ENCODE data around the gene CELSR1.

CELSR1 gene

GRCh38 chr22:46362203-46362933 lies 175.1 kb downstream of the CELSR1 start:
- H3K36me3 ChIP-seq, result peaks cover 13% of the 10 kb centered on the region
- peaks cover 13% of the 10 kb centered on the region for H3K27me3 ChIP-seq
- no peak for TF ChIP-seq CTCF (IDR thresholded peaks at IDR 0.05)
- no peak overlapping the region for H3K4me3 ChIP-seq (ENCODE audit: low read depth in 1 of 2, low read length in 1 of 2)
- H3K4me1 ChIP-seq (ENCODE audit: control insufficient read depth in 1 of 2, insufficient read depth in 1 of 2, low read depth in 1 of 2, low read length in 1 of 2), result no peaks in the 10 kb centered on the region
- no peaks in the 10 kb centered on the region for H3K9me3 ChIP-seq
- no peak overlapping the region for H3K27ac ChIP-seq

- H3K36me3 ChIP-seq, result peaks cover 19% of the 10 kb centered on the region
Measured at GRCh38 chr22:46361826-46362202, 175.6 kb downstream of the CELSR1 start.

GRCh38 chr22:46360891-46361290 lies 176.5 kb downstream of the CELSR1 start:
- no peak for TF ChIP-seq CTCF (IDR thresholded peaks at IDR 0.05)
- H3K36me3 ChIP-seq, result peaks cover 28% of the 10 kb centered on the region

More at GRCh38 chr22:46361826-46362202, 175.6 kb downstream of the CELSR1 start:
- no peak overlapping the region for H3K27ac ChIP-seq
- H3K4me1 ChIP-seq (ENCODE audit: control insufficient read depth in 1 of 2, insufficient read depth in 1 of 2, low read depth in 1 of 2, low read length in 1 of 2), result no peaks in the 10 kb centered on the region
- TF ChIP-seq CTCF (IDR thresholded peaks at IDR 0.05), result no peak
- no peaks in the 10 kb centered on the region for H3K9me3 ChIP-seq
- H3K27me3 ChIP-seq, result peaks cover 7% of the 10 kb centered on the region
- no peak overlapping the region for H3K4me3 ChIP-seq (ENCODE audit: low read depth in 1 of 2, low read length in 1 of 2)

GRCh38 chr22:46360097-46360496 lies 177.3 kb downstream of the CELSR1 start:
- Histone ChIP-seq H3K4me3 (ENCODE audit: low read depth in 1 of 2, low read length in 1 of 2) (no peak overlapping the region), H3K27me3 (no peaks in the 10 kb centered on the region), H3K36me3 (peaks cover 36% of the 10 kb centered on the region), H3K27ac (no peak overlapping the region), H3K4me1 (ENCODE audit: control insufficient read depth in 1 of 2, insufficient read depth in 1 of 2, low read depth in 1 of 2, low read length in 1 of 2) (no peaks in the 10 kb centered on the region), H3K9me3 (no peaks in the 10 kb centered on the region)
- no peak for TF ChIP-seq CTCF (IDR thresholded peaks at IDR 0.05)

More at GRCh38 chr22:46360891-46361290, 176.5 kb downstream of the CELSR1 start:
- H3K27me3 ChIP-seq, result no peaks in the 10 kb centered on the region
- no peak overlapping the region for H3K4me3 ChIP-seq (ENCODE audit: low read depth in 1 of 2, low read length in 1 of 2)
- H3K4me1 ChIP-seq (ENCODE audit: control insufficient read depth in 1 of 2, insufficient read depth in 1 of 2, low read depth in 1 of 2, low read length in 1 of 2), result no peaks in the 10 kb centered on the region
- no peaks in the 10 kb centered on the region for H3K9me3 ChIP-seq
- H3K27ac ChIP-seq, result no peak overlapping the region

GRCh38 chr22:46359362-46359761 lies 178.1 kb downstream of the CELSR1 start:
- Histone ChIP-seq H3K36me3 (peaks cover 43% of the 10 kb centered on the region), H3K4me1 (ENCODE audit: control insufficient read depth in 1 of 2, insufficient read depth in 1 of 2, low read depth in 1 of 2, low read length in 1 of 2) (no peaks in the 10 kb centered on the region), H3K9me3 (no peaks in the 10 kb centered on the region)

More at GRCh38 chr22:46359362-46359761, 178.1 kb downstream of the CELSR1 start:
- TF ChIP-seq CTCF (IDR thresholded peaks at IDR 0.05), result no peak
- no peak overlapping the region for H3K4me3 ChIP-seq (ENCODE audit: low read depth in 1 of 2, low read length in 1 of 2)
- no peak overlapping the region for H3K27ac ChIP-seq
- no peaks in the 10 kb centered on the region for H3K27me3 ChIP-seq
